PC-9 (cell line): ENCODE results near the gene HIBADH.
"Not testable (repeated sequence)": the region's sequence is repeated elsewhere in the genome, so short reads cannot be mapped to it uniquely, and the experiment has no call there.

Experiments used
- CTCF ChIP-seq: fragments of 200-600 bp; sonication (generic); conservative IDR thresholded peaks from 2 replicates; pipeline ENCODE4 v1.6.1; 2017; ENCODE audit warnings: mixed run types, antibody characterized with exemption, mild to moderate bottlenecking, moderate library complexity
- EZH2 ChIP-seq: fragments of 200-600 bp; sonication (generic); IDR thresholded peaks from 2 replicates; pipeline ENCODE4 v1.8.0; 2017; ENCODE audit warnings: antibody characterized with exemption, low read depth

- not testable (repeated sequence) for TF ChIP-seq CTCF, EZH2
Observed at GRCh38 chr7:27578169-27578568, 84.5 kb downstream of the HIBADH start.
